Nucleus accumbens (tissue), 56 donors: Measurements from ENCODE around the gene CRELD2.

Experiments used
- DNase-seq, 56 donors: peaks; one replicate each; lab custom pipeline; 2025; lab: John Stamatoyannopoulos, UW

CRELD2 gene

GRCh38 chr22:49910229-49911155 lies 7.9 kb upstream of the CRELD2 start:
- no peak for DNase-seq

GRCh38 chr22:49911881-49912625 lies 6.4 kb upstream of the CRELD2 start:
- DNase-seq: no peak

- DNase-seq: no peak
Observed at GRCh38 chr22:49913026-49913425, 5.4 kb upstream of the CRELD2 start.

GRCh38 chr22:49913446-49913845 lies 5.0 kb upstream of the CRELD2 start:
- no peak for DNase-seq

GRCh38 chr22:49914256-49914655 lies 4.2 kb upstream of the CRELD2 start:
- no peak for DNase-seq

GRCh38 chr22:49915610-49916009 lies 2.8 kb upstream of the CRELD2 start:
- no peak for DNase-seq

GRCh38 chr22:49916831-49917230 lies 1.6 kb upstream of the CRELD2 start:
- DNase-seq: no peak

- DNase-seq: peak in 1 of 56 donors; percentile 59
Observed at GRCh38 chr22:49918911-49919881, 762 bp downstream of the CRELD2 start.

GRCh38 chr22:49920859-49921258 lies 2.4 kb downstream of the CRELD2 start:
- no peak for DNase-seq

- no peak for DNase-seq
Observed at GRCh38 chr22:49921508-49922278, 3.3 kb downstream of the CRELD2 start.

GRCh38 chr22:49922484-49922883 lies 4.0 kb downstream of the CRELD2 start:
- DNase-seq: no peak

GRCh38 chr22:49922926-49923325 lies 4.5 kb downstream of the CRELD2 start:
- no peak for DNase-seq

GRCh38 chr22:49923445-49923844 lies 5.0 kb downstream of the CRELD2 start:
- DNase-seq: no peak

GRCh38 chr22:49924113-49924833 lies 5.8 kb downstream of the CRELD2 start:
- no peak for DNase-seq

- DNase-seq: no peak
Observed at GRCh38 chr22:49925525-49926128, 7.2 kb downstream of the CRELD2 start.

GRCh38 chr22:49926916-49927315 lies 8.5 kb downstream of the CRELD2 start:
- DNase-seq: no peak

GRCh38 chr22:49927483-49928184 lies 9.2 kb downstream of the CRELD2 start:
- DNase-seq: no peak

GRCh38 chr22:49928185-49928495 lies 9.7 kb downstream of the CRELD2 start:
- no peak for DNase-seq
